ENCODE results near the gene MAJIN.

Gene MAJIN

DNA sequence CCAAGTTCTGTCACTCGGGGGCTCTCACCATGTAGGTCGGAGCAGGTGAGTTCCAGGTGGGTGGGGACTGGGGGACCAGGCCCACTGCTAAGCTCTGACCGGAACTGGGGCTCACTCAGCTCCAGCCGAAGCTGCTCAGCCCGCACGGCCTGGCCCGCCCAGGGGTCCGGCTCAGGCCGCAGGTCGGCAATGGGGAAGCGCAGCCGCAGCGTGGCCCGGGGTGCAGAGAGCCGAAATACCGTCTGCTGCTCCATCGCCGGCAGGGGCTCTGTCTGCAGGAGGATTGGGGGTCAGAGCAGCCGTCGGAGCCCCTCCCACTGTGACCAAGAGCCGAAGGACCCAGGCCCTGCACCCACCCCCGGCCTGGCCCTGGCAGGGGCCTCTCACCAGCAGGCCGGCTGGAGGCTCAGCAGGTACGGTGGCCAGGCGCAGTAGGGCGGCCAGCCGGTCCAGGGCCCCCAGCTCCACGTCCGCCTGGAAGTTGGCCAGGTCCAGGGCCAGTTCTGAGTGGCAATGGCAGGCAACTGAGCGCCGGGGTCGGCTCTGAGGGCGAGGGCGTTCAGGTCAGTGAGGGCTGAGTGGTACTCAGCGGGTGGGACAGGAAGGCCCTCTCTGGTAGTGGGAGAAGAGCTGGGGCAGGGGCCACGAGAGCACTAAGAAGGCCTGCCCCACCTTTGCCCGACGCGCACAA lies 62.1 kb downstream of the MAJIN start:
- TF ChIP-seq, protein P1, sequence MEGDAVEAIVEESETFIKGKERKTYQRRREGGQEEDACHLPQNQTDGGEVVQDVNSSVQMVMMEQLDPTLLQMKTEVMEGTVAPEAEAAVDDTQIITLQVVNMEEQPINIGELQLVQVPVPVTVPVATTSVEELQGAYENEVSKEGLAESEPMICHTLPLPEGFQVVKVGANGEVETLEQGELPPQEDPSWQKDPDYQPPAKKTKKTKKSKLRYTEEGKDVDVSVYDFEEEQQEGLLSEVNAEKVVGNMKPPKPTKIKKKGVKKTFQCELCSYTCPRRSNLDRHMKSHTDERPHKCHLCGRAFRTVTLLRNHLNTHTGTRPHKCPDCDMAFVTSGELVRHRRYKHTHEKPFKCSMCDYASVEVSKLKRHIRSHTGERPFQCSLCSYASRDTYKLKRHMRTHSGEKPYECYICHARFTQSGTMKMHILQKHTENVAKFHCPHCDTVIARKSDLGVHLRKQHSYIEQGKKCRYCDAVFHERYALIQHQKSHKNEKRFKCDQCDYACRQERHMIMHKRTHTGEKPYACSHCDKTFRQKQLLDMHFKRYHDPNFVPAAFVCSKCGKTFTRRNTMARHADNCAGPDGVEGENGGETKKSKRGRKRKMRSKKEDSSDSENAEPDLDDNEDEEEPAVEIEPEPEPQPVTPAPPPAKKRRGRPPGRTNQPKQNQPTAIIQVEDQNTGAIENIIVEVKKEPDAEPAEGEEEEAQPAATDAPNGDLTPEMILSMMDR (conservative IDR thresholded peaks at IDR 0.05; ENCODE audit: control insufficient read depth, insufficient read depth, low read depth, low read length), result no peak
- H3K4me3 ChIP-seq (ENCODE audit: control insufficient read depth, low read depth, low read length), result no peak overlapping the region
- DNase-seq (ENCODE audit: low read depth), result no peak

DNA sequence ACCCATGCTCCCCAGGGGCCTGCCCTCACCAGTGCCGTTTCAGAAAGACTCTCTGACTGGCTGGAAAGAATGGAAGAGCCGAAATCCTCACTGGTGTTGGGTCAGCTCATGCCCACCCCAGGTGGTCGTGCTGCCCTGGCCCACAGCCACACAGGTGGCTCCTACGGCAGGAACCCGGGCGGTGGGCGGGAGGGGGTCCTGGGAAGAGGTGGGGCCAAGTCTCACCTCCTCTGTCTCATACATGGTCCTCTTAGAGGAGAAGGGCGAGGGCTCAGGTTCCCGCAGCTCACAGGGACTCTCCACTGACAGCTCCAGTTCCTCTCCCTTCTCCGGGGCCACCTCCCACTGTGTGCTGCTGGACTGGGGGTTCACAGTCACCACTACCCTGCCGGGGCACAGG lies 63.1 kb downstream of the MAJIN start:
- TF ChIP-seq, protein P1 (conservative IDR thresholded peaks at IDR 0.05; ENCODE audit: control insufficient read depth, insufficient read depth, low read depth, low read length), result no peak
- DNase-seq (ENCODE audit: low read depth), result no peak
- H3K4me3 ChIP-seq (ENCODE audit: control insufficient read depth, low read depth, low read length), result no peak overlapping the region

DNA sequence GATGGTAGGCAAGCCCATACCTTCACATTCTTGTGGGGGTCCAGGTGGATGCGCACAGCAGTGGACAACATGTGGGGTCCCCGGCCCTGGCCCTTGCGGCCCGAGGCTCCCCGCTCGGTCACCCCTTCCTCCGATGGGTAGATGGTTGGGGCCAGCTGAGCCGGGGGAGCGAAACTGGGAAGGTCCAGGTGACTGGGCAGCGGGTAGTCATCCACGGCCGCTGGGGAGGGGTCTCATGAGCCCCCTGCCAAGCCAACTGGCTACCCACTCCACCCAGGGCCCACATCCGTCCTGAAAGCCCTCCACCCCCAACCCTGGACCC lies 65.6 kb downstream of the MAJIN start:
- TF ChIP-seq, protein P1 (conservative IDR thresholded peaks at IDR 0.05; ENCODE audit: control insufficient read depth, insufficient read depth, low read depth, low read length), result no peak
- no peak overlapping the region for H3K4me3 ChIP-seq (ENCODE audit: control insufficient read depth, low read depth, low read length)
- DNase-seq (ENCODE audit: low read depth), result no peak

DNA sequence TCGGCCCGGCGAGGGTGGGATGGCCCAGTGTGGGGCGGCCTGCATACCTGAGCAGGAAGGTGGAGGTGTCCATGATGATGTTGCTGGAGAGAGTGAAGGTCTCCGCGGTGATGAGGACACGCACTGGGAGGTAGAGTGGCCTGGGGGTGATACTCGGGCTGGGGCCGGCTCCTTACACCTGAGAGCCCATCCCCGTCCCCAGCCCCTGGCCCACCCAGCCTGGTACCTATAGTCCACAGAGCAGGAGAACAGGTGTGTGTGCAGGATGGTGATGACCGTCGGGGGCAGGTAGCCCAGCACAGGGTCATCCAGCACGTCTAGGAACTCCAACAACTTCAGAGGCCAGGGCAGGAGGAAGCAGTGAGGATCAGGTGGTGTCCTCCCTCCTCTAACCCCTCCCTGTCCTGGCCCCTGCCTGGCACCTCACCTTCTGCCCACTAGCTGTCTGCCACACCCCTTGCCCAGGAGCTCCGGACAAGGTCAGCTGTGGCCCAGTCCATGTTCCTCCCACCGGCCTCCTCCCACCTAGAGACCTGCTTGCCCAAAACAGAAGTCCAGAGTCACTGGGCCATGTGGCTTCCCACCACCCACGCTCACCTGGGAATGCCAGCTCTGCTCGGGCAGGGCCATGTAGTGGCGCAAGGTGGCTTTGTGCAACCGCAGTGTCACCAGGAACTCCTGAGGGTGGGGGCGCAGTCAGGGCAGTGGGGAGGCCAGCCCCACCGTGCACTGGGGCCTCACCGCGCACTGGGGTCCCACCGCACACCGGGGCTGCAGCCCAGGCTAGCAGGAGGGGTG lies 66.2 kb downstream of the MAJIN start:
- no peak for DNase-seq (ENCODE audit: low read depth)
- TF ChIP-seq, protein P1 (conservative IDR thresholded peaks at IDR 0.05; ENCODE audit: control insufficient read depth, insufficient read depth, low read depth, low read length), result no peak
- no peak overlapping the region for H3K4me3 ChIP-seq (ENCODE audit: control insufficient read depth, low read depth, low read length)

DNA sequence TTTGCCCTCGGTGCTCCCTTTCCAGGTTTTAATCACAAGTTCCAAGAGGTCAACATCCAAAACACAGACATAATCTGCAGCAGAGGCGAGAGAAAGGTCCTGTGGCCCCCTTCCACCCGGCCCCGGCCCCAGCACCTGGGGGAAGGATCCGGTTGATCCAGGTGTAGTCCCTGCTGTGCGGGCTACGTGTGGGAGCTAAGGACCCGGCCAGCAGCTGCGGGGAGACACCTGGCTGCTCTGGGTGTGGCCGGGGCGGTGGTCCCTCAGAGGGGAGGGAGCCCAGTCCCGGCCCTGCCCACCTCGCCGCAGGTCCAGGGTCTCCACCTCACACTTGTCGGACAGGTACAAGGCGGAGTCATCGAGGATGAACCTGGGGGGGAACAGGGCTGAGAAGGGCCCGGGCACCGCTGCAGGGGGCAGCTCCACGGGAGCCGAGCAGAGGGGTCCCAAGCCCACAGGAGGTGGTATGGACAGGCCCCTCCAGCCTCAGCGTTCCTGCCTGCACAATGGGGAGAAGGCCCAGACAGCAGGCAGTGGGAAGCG lies 68.5 kb downstream of the MAJIN start:
- no peak overlapping the region for H3K4me3 ChIP-seq (ENCODE audit: control insufficient read depth, low read depth, low read length)
- TF ChIP-seq, protein P1 (conservative IDR thresholded peaks at IDR 0.05; ENCODE audit: control insufficient read depth, insufficient read depth, low read depth, low read length), result no peak
- DNase-seq (ENCODE audit: low read depth), result no peak

DNA sequence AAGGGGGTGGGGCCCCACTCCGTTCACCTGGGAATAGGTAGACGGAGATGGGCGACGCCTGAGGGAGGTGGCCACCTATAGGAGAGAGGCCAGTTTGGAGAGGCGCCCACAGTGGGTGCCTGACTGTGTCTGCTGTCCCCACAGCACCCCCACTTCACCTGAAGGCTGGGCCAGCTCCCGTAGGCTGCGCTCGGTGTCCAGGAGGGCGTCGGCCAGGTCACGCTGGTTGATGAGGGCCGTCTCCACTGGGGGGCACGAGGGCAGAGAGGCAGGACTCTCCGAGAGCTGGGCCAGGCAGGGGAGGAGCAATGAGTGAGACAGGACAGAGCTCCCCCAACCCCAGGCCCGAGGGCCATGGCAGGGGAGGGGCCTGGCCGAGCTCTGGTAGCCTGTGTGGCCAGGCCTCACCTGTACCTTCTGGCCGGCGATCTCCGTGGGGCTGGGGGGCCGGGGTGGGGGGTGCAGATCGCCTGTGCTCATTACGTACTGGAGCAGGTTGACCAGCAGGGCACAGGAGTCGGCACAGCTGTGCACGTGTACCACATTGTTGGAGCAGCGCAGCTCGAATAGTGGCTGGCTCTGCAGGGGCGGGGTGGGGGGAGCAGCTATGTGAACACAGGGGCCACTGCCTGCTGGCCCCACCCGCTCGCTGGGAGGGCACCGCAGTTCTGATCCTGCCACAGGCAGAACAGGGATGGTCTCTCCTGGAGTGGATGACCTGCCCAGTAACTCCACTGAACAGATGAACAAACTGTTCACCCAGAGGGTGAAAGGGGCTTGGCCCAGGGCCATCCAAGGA lies 69.6 kb downstream of the MAJIN start:
- TF ChIP-seq, protein P1 (conservative IDR thresholded peaks at IDR 0.05; ENCODE audit: control insufficient read depth, insufficient read depth, low read depth, low read length), result no peak
- no peak for DNase-seq (ENCODE audit: low read depth)
- H3K4me3 ChIP-seq (ENCODE audit: control insufficient read depth, low read depth, low read length), result no peak overlapping the region

All from fibroblast of mammary gland (primary cell).